NCI-H524 (cell line): ENCODE measurements around the gene RAD51B.

Experiments used
- DNase-seq, 2 experiments: peaks; one replicate each; lab custom pipeline; 2025; lab: John Stamatoyannopoulos, UW

RAD51B gene

GRCh38 chr14:68702135-68702534 is 882.6 kb downstream of the RAD51B start:
- no peak for DNase-seq

GRCh38 chr14:68702578-68702977 is 883.0 kb downstream of the RAD51B start:
- no peak for DNase-seq

GRCh38 chr14:68703093-68703492 is 883.5 kb downstream of the RAD51B start:
- no peak for DNase-seq

- no peak for DNase-seq
These were observed 885.4 kb downstream of the RAD51B start for GRCh38 chr14:68704736-68705720.

GRCh38 chr14:68705741-68706283 is 886.2 kb downstream of the RAD51B start:
- no peak for DNase-seq

- peak in 1 of 2 experiments; percentile 63 for DNase-seq
These were observed 887.9 kb downstream of the RAD51B start for GRCh38 chr14:68707482-68707881.

GRCh38 chr14:68708343-68708742 is 888.8 kb downstream of the RAD51B start:
- no peak for DNase-seq

GRCh38 chr14:68709007-68709406 is 889.4 kb downstream of the RAD51B start:
- no peak for DNase-seq

- DNase-seq: no peak
These were observed 891.2 kb downstream of the RAD51B start for GRCh38 chr14:68710776-68711175.

- DNase-seq: peak; percentile 47 to 73
These were observed 892.2 kb downstream of the RAD51B start for GRCh38 chr14:68711561-68712309.

GRCh38 chr14:68712703-68713370 is 893.3 kb downstream of the RAD51B start:
- DNase-seq: no peak

GRCh38 chr14:68713782-68714181 is 894.2 kb downstream of the RAD51B start:
- DNase-seq: no peak

GRCh38 chr14:68714991-68715924 is 895.7 kb downstream of the RAD51B start:
- DNase-seq: no peak

- peak in 1 of 2 experiments; percentile 10 for DNase-seq
These were observed 897.1 kb downstream of the RAD51B start for GRCh38 chr14:68716698-68717097.

- peak in 1 of 2 experiments; percentile 55 for DNase-seq
These were observed 898.7 kb downstream of the RAD51B start for GRCh38 chr14:68718023-68718990.

GRCh38 chr14:68719634-68720384 is 900.2 kb downstream of the RAD51B start:
- no peak for DNase-seq

- DNase-seq: no peak
These were observed 902.6 kb downstream of the RAD51B start for GRCh38 chr14:68722186-68722585.

- DNase-seq: no peak
These were observed 903.5 kb downstream of the RAD51B start for GRCh38 chr14:68722968-68723566.
